Colonic mucosa (tissue), 4 donors: ENCODE results near the gene GIPC3. TPM values are rescaled to one million over a fixed set of nuclear protein-coding genes. Genes with fewer than 3 reads are reported as not detected.

Source experiments
- DNase-seq: peaks from one replicate; pipeline ENCODE4 v3.0.0-alpha.2; 2020
- H3K27ac ChIP-seq: fragments of 200-600 bp; one replicate; pipeline ENCODE4 v1.8.0; 2021
- H3K27me3 ChIP-seq: fragments of 200-600 bp; one replicate; pipeline ENCODE4 v1.8.0; 2021
- H3K36me3 ChIP-seq: fragments of 200-600 bp; one replicate; pipeline ENCODE4 v1.8.0; 2021
- H3K4me1 ChIP-seq: fragments of 200-600 bp; one replicate; pipeline ENCODE4 v1.8.0; 2021; ENCODE audit warnings: mild to moderate bottlenecking
- H3K4me3 ChIP-seq: fragments of 200-600 bp; one replicate; pipeline ENCODE4 v1.8.0; 2021
- H3K9ac ChIP-seq, 2 donors: one replicate each; pipeline ENCODE4 v1.7.0; 2013; ENCODE audit warnings: control low read depth in 2 of 2, low read depth in 2 of 2, low read length in 2 of 2
- H3K9me3 ChIP-seq: fragments of 200-600 bp; one replicate; pipeline ENCODE4 v1.8.0; 2021
- CTCF ChIP-seq: fragments of 200-600 bp; IDR thresholded peaks from one replicate; pipeline ENCODE4 v1.8.0; 2022; ENCODE audit warnings: antibody characterized with exemption, mild to moderate bottlenecking
- intact Hi-C: fragments of 100-400 bp; cut with DNase I; formaldehyde crosslinking; loops from one replicate; pipeline ENCODE4 v1.14.1; 2022
- total RNA-seq, 2 donors: library from RNA; stranded (reverse); fragmentation: NEBNext Ultra II Directional in 1 of 2; extraction: Animal tissue kit (Norgen Biotek cat#: 25700) in 1 of 2; gene quantifications; one replicate each; pipeline ENCODE4 v1.2.1, GENCODE V29; 2021
- donor health status: healthy.
- donor health status: DM: no; HTN: no; CAD: no.
- donor health status: DM: no; HTN: no; CAD: no.

Gene GIPC3
- total RNA-seq, 2 donors from 2014 or later = 0.40 to 1.1 TPM

- H3K9ac ChIP-seq = no peak overlapping the region
- H3K9me3 ChIP-seq = no peaks in the 10 kb centered on the region
- no peak for DNase-seq
- H3K4me1 ChIP-seq = no peaks in the 10 kb centered on the region
- H3K27me3 ChIP-seq = no peaks in the 10 kb centered on the region
- no peak overlapping the region for H3K4me3 ChIP-seq
- intact Hi-C loops = no loop called here
- no peaks in the 10 kb centered on the region for H3K36me3 ChIP-seq
- H3K27ac ChIP-seq = no peak overlapping the region
- no peak for TF ChIP-seq CTCF
Observed at GRCh38 chr19:3591876-3592613, 6.8 kb downstream of the GIPC3 start.

- TF ChIP-seq CTCF = no peak
- no peak overlapping the region for H3K9ac ChIP-seq
Observed at GRCh38 chr19:3593156-3593555, 7.9 kb downstream of the GIPC3 start.

DNA sequence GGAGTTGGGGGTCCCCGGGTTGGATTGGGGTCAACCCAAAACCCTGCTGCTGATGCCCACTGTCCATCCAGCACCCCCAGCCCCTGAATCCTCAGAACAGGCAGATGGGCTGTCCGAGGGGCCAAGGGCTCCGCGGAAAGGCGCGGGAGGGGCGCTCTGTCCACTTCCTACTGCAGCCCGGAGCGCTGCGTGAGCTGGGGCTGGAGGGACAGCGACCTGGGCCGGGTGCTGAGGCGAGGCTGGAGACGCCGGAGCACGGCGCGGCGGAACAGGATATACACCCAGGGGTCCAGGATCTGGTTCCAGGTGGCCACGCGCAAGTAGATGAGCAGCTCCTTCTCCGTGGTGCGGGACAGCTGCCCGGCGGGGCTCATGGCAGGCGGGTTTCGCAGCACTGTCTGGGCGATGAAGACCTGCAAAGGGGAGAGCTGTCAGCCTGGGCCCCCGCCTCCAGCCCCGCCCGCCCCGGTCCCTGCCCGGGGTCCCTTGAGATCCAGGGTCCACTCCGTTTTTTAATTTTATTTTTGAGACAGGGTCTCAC lies 10.3 kb downstream of the GIPC3 start:
- H3K9me3 ChIP-seq = no peaks in the 10 kb centered on the region
- no peaks in the 10 kb centered on the region for H3K36me3 ChIP-seq
- no peak for DNase-seq
- H3K27me3 ChIP-seq = no peaks in the 10 kb centered on the region
- H3K4me3 ChIP-seq = no peak overlapping the region
- H3K9ac ChIP-seq = no peak overlapping the region
- no peaks in the 10 kb centered on the region for H3K4me1 ChIP-seq
- intact Hi-C loops = no loop called here
- H3K27ac ChIP-seq = no peak overlapping the region
- no peak for TF ChIP-seq CTCF

More at GRCh38 chr19:3593156-3593555, 7.9 kb downstream of the GIPC3 start:
- intact Hi-C loops = no loop called here
- H3K9me3 ChIP-seq = no peaks in the 10 kb centered on the region
- H3K4me3 ChIP-seq = no peak overlapping the region
- no peak overlapping the region for H3K27ac ChIP-seq
- DNase-seq = no peak
- H3K36me3 ChIP-seq = no peaks in the 10 kb centered on the region
- H3K4me1 ChIP-seq = no peaks in the 10 kb centered on the region
- no peaks in the 10 kb centered on the region for H3K27me3 ChIP-seq

- H3K9me3 ChIP-seq = no peaks in the 10 kb centered on the region
- no peak overlapping the region for H3K27ac ChIP-seq
- no peaks in the 10 kb centered on the region for H3K27me3 ChIP-seq
- H3K9ac ChIP-seq = no peak overlapping the region
- H3K4me1 ChIP-seq = no peaks in the 10 kb centered on the region
- no peak overlapping the region for H3K4me3 ChIP-seq
- H3K36me3 ChIP-seq = no peaks in the 10 kb centered on the region
- intact Hi-C loops = no loop called here
- DNase-seq = no peak
- TF ChIP-seq CTCF = no peak
Observed at GRCh38 chr19:3599776-3600187, 14.5 kb downstream of the GIPC3 start.

- DNase-seq = no peak
- no peak for TF ChIP-seq CTCF
- Histone ChIP-seq H3K27me3 (no peaks in the 10 kb centered on the region), H3K9me3 (no peaks in the 10 kb centered on the region), H3K27ac (no peak overlapping the region), H3K4me1 (peaks cover 3% of the 10 kb centered on the region), H3K36me3 (no peaks in the 10 kb centered on the region), H3K9ac (no peak overlapping the region), H3K4me3 (no peak overlapping the region)
- intact Hi-C loops = no loop called here
Observed at GRCh38 chr19:3601021-3601420, 15.7 kb downstream of the GIPC3 start.
